Gastrocnemius medialis (tissue), 4 donors: Measurements from ENCODE around the gene VMP1. TPM values are rescaled to one million over a fixed set of nuclear protein-coding genes. Genes with fewer than 3 reads are reported as not detected.

Experiments used
- ATAC-seq, 2 donors: fragments of 150-250 bp; one replicate each; pipeline ENCODE4 v1.9.1; 2016
- DNase-seq, 2 donors: peaks; one replicate each; pipeline ENCODE4 v3.0.0-alpha.2; 2019
- H3K27ac ChIP-seq, 4 donors: fragments of 200-600 bp; sonication (generic); 1 replicate in 1 of 4; 2 replicates in 3 of 4; pipeline ENCODE4 v1.5.1; 2016 to 2018; ENCODE audit warnings: mild to moderate bottlenecking in 2 of 4, moderate library complexity in 1 of 4
- H3K27me3 ChIP-seq, 3 donors: fragments of 200-600 bp; sonication (generic) in 2 of 3; 1 replicate in 1 of 3; 2 replicates in 2 of 3; pipeline versions ENCODE4 v1.5.1 to v1.6.0; 2016 to 2019; ENCODE audit warnings: mild to moderate bottlenecking in 1 of 3, moderate library complexity in 1 of 3
- H3K36me3 ChIP-seq, 2 donors: fragments of 200-600 bp; sonication (generic) in 1 of 2; one replicate each; pipeline ENCODE4 v1.5.1; 2017 to 2018
- H3K4me1 ChIP-seq, 2 donors: fragments of 200-600 bp; sonication (generic) in 1 of 2; one replicate each; pipeline ENCODE4 v1.5.1; 2016 to 2017; ENCODE audit warnings: mild to moderate bottlenecking in 2 of 2
- H3K4me3 ChIP-seq, 4 donors: fragments of 200-600 bp; sonication (generic) in 3 of 4; 1 replicate in 1 of 4; 2 replicates in 3 of 4; pipeline ENCODE4 v1.5.1; 2016 to 2019; ENCODE audit warnings: mild to moderate bottlenecking in 2 of 4
- H3K9me3 ChIP-seq, 3 donors: fragments of 200-600 bp; sonication (generic) in 2 of 3; 1 replicate in 1 of 3; 2 replicates in 2 of 3; pipeline ENCODE4 v1.5.1; 2016 to 2019
- POLR2A ChIP-seq, 2 donors: fragments of 450-650 bp; IDR thresholded peaks; one replicate each; pipeline ENCODE4 v1.6.1; 2017; ENCODE audit warnings: antibody characterized with exemption in 2 of 2, mild to moderate bottlenecking in 2 of 2, moderate library complexity in 2 of 2
- in situ Hi-C, 4 donors: fragments of 200-750 bp; cut with MboI; loops; one replicate each; pipeline versions ENCODE4 v1.15.0 to v1.8.0; 2017; ENCODE audit warnings: low sequenced_read_pairs in 4 of 4
- intact Hi-C: fragments of 100-400 bp; cut with DNase I; formaldehyde crosslinking; loops from one replicate; pipeline ENCODE4 v1.15.1; 2023; ENCODE audit warnings: low total_unique reads
- total RNA-seq, 4 donors: library from RNA; depleted of rRNA; stranded (reverse); fragments of >200 nt; gene quantifications; one replicate each; pipeline versions ENCODE4 v1.1.0 to v1.2.3, GENCODE V29; 2016
- TF ChIP-seq, protein P1 (sequence below), 5 experiments: fragments of 450-650 bp in 3 of 5; fragments of 200-600 bp in 2 of 5; sonication (generic) in 2 of 5; IDR thresholded peaks in 4 of 5; conservative IDR thresholded peaks in 1 of 5; 1 replicate in 4 of 5; 2 replicates in 1 of 5; pipeline ENCODE4 v1.5.1; 2016 to 2019; ENCODE audit warnings: antibody characterized with exemption in 5 of 5, mild to moderate bottlenecking in 3 of 5, moderate library complexity in 3 of 5

VMP1 gene
- total RNA-seq, 4 donors from 2014 or later, result 39.2 to 55.0 (median 48.4) TPM

DNA sequence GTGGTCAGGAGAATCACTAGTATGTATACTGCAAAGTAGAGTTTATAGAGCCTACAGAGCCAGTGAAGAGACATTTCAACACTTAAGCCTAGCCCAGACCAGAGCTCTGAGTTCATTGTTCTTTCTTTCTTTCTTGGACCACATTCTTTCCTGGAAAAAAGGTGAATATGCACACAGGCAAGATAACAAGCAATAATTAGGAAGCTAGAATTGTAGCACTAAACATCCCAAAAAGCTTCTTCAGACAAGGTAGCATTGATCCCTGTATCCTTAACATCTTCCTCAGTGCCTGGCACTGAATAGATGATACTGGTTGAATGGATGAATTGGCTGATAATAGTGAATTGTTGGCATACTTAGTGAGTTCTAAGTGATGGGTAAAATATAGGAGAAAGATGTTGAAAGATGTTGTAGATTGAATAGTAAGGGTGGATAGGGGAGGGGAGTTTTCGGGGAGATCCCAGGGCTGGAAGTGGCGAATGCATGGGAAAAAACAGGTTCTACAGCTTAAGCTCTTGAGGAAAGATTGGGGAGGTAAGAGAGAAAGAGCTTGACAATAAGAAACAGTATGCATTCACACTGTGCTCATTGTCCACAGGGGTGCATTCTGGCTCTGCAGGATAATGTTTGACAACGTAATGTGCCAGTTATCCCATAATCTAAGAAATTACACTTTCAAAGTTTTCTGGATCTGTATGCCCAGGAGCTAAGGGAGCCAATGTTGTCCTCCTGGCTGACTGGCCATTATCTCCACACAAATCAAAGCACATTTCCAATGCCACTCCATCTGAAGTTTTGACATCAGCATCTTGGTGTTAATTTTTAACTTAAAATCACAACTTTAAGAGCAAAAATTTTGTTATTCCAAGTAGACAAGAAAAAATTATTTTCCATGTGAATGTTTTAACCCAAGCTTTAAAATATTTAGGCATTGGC, 149.7 kb downstream of the VMP1 start:
- TF ChIP-seq POLR2A (IDR thresholded peaks at IDR 0.05), result no peak
- TF ChIP-seq, protein P1, sequence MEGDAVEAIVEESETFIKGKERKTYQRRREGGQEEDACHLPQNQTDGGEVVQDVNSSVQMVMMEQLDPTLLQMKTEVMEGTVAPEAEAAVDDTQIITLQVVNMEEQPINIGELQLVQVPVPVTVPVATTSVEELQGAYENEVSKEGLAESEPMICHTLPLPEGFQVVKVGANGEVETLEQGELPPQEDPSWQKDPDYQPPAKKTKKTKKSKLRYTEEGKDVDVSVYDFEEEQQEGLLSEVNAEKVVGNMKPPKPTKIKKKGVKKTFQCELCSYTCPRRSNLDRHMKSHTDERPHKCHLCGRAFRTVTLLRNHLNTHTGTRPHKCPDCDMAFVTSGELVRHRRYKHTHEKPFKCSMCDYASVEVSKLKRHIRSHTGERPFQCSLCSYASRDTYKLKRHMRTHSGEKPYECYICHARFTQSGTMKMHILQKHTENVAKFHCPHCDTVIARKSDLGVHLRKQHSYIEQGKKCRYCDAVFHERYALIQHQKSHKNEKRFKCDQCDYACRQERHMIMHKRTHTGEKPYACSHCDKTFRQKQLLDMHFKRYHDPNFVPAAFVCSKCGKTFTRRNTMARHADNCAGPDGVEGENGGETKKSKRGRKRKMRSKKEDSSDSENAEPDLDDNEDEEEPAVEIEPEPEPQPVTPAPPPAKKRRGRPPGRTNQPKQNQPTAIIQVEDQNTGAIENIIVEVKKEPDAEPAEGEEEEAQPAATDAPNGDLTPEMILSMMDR (IDR thresholded peaks at IDR 0.05 in 4 of 5, conservative IDR thresholded peaks at IDR 0.05 in 1 of 5), result no peak
- Histone ChIP-seq H3K4me1 (peaks cover 0 to 1% of the 10 kb centered on the region in 2 donors), H3K27me3 (no peaks in the 10 kb centered on the region), H3K4me3 (no peak overlapping the region), H3K36me3 (peaks cover 0 to 13% of the 10 kb centered on the region in 2 donors), H3K9me3 (no peaks in the 10 kb centered on the region), H3K27ac (no peak overlapping the region)
- ATAC-seq, result no peak
- intact Hi-C loops, result no loop called here
- DNase-seq, result no peak
- in situ Hi-C loops, result no loop called here

DNA sequence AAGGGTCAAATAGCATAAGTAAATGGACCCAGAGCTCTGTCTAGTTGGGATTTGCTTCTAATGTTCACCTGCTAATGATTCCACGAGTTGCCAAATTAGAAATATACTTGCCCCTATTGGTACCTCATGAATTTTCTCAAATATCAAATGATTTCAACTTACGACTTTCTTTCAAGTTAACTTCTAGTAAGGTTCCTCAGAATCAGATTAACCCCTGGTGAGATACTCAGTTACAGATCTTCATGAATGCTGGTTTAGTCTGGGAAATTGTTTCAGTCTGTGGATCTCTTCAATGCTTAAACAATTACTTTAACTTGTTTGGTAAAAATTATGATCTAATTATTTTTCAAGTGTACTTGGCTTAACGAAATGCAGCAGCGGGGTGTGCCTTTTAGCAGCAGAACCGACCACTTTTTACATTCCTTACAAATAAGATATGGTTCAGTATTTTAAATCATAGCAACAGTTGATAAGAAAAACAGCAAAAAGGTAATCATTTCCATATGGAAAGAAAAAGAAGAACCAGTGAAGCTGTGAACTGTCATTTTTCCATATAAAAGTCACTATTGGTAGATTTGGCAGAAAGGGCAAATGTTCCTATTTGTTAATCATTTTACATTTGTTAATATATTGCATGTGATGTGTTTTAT, 150.8 kb downstream of the VMP1 start:
- H3K27me3 ChIP-seq, result no peaks in the 10 kb centered on the region
- peaks cover 0 to 21% of the 10 kb centered on the region in 2 donors for H3K36me3 ChIP-seq
- no peak for TF ChIP-seq POLR2A (IDR thresholded peaks at IDR 0.05)
- TF ChIP-seq, protein P1 (IDR thresholded peaks at IDR 0.05 in 4 of 5, conservative IDR thresholded peaks at IDR 0.05 in 1 of 5), result no peak
- intact Hi-C loops (loop anchor here (2.0 kb wide), 1 partner anchor 105 kb away; no protein-coding TSS in a partner anchor), in situ Hi-C loops (no loop called here)
- H3K4me1 ChIP-seq, result no peaks in the 10 kb centered on the region
- H3K9me3 ChIP-seq, result no peaks in the 10 kb centered on the region
- no peak overlapping the region for H3K4me3 ChIP-seq
- H3K27ac ChIP-seq, result no peak overlapping the region
- DNase-seq (no peak), ATAC-seq (no peak)

DNA sequence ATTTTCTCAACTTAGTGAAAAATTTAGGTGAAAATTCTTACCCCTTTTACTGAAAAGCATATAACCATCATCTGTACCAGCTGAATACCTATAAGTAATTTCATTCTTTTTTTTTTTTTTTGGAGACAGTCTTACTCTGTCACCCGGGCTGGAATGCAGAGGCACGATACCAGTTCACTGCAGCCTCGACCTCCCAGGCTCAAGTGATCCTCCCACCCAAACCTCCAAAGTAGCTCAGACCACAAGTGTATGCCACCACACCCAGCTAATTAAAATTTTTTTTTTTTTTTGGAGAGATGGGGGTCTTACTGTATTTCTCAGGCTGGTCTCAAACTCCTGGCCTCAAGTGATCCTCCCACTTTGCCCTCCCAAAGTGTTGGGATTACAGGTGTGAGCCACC, 151.5 kb downstream of the VMP1 start:
- intact Hi-C loops, result loop anchor here (2.0 kb wide), 1 partner anchor 106 kb away; no protein-coding TSS in a partner anchor
- H3K27ac ChIP-seq, result no peak overlapping the region

DNA sequence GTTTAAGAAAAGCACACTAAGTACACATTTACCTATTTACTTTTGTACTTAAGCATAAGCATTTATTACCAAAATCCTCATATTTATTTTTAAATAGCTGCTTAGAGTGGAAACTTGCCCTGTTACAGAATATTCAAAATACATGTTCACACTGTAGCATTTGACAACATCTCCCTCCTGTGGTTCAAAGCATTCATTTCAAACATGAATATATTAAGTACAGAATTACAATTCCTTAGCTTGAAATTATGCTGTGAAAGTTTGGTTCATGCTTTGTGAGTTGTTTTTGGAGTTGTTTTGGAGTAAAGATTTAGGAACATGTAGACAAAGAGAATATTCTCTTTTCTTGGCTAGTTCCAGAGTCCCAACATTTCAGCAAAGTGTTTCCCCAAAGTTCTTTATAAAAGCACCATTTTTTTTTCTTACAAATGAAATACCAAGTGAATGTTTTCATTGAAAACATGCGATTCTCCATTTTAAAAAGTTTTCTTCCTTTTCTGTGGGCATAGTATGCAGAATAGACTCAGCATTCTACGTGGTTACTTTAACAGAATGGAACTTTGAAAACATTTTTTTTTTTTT, 152.1 kb downstream of the VMP1 start:
- Histone ChIP-seq H3K9me3 (no peaks in the 10 kb centered on the region), H3K27me3 (no peaks in the 10 kb centered on the region), H3K27ac (no peak overlapping the region), H3K36me3 (peaks cover 0 to 27% of the 10 kb centered on the region in 2 donors), H3K4me3 (no peak overlapping the region), H3K4me1 (no peaks in the 10 kb centered on the region)
- ATAC-seq (peak; percentile 48 to 75), DNase-seq (no peak)
- in situ Hi-C loops (no loop called here), intact Hi-C loops (loop anchor here (2.0 kb wide), 1 partner anchor 107 kb away; no protein-coding TSS in a partner anchor)
- TF ChIP-seq POLR2A (IDR thresholded peaks at IDR 0.05), result no peak
- TF ChIP-seq, protein P1 (IDR thresholded peaks at IDR 0.05 in 4 of 5, conservative IDR thresholded peaks at IDR 0.05 in 1 of 5), result peak; percentile 40 to 70 (median 54)

More for the DNA sequence above, 151.5 kb downstream of the VMP1 start:
- in situ Hi-C loops, result no loop called here
- Histone ChIP-seq H3K27me3 (no peaks in the 10 kb centered on the region), H3K9me3 (no peaks in the 10 kb centered on the region), H3K36me3 (peaks cover 0 to 27% of the 10 kb centered on the region in 2 donors), H3K4me1 (no peaks in the 10 kb centered on the region), H3K4me3 (no peak overlapping the region)
- TF ChIP-seq, protein P1 (IDR thresholded peaks at IDR 0.05 in 4 of 5, conservative IDR thresholded peaks at IDR 0.05 in 1 of 5), result no peak
- no peak for TF ChIP-seq POLR2A (IDR thresholded peaks at IDR 0.05)
- DNase-seq (no peak), ATAC-seq (no peak)
